VCaP (cell line): ENCODE results near the gene ATP1A4.
"Not testable (repeated sequence)": the region's sequence is repeated elsewhere in the genome, so short reads cannot be mapped to it uniquely, and the experiment has no call there.

Experiments
- H3K27ac ChIP-seq: fragments of 450-650 bp; 2 replicates; pipeline ENCODE4 v1.5.1; 2017
- TF ChIP-seq, protein P1 (sequence below): fragments of 450-650 bp; conservative IDR thresholded peaks from 2 replicates; pipeline ENCODE4 v1.5.1; 2017; ENCODE audit warnings: mild to moderate bottlenecking, moderate library complexity

The ATP1A4 gene

DNA sequence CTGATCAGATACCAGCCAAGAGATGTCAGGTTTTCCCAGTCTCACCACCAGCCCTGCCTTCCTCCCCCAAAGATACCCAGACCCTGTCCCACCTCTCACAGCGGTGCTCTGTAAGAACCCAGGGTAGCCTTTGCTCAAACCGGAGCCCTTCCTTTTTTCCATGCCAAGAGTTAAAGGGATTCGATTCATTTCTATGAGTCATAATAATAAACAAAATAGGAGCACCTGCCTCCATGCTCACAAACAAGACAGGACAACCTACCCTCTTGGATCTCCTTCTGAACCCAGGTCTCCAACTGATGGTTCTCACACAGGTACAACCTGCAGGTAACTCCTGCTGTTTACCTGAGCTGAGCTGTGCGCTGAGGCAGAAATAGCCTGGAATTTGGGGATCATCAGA lies 41.7 kb upstream of the ATP1A4 start:
- no peak overlapping the region for H3K27ac ChIP-seq
- TF ChIP-seq, protein P1, sequence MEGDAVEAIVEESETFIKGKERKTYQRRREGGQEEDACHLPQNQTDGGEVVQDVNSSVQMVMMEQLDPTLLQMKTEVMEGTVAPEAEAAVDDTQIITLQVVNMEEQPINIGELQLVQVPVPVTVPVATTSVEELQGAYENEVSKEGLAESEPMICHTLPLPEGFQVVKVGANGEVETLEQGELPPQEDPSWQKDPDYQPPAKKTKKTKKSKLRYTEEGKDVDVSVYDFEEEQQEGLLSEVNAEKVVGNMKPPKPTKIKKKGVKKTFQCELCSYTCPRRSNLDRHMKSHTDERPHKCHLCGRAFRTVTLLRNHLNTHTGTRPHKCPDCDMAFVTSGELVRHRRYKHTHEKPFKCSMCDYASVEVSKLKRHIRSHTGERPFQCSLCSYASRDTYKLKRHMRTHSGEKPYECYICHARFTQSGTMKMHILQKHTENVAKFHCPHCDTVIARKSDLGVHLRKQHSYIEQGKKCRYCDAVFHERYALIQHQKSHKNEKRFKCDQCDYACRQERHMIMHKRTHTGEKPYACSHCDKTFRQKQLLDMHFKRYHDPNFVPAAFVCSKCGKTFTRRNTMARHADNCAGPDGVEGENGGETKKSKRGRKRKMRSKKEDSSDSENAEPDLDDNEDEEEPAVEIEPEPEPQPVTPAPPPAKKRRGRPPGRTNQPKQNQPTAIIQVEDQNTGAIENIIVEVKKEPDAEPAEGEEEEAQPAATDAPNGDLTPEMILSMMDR: no peak

DNA sequence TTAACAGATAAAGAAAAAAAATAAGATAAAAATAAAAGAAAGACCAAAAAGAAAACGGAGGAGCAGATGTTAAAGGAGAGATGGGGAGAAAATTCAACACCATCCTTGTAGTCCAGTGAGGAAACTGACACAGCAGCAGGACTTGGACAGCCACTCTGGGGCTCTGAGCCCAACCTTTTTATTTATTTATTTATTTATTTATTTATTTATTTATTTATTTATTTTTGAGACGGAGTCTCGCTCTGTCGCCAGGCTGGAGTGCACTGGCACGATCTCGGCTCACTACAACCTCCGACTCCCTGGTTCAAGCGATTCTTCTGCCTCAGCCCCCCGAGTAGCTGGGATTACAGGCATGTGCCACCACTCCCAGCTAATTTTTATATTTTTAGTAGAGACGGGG lies 39.9 kb upstream of the ATP1A4 start:
- not testable (repeated sequence) for H3K27ac ChIP-seq

DNA sequence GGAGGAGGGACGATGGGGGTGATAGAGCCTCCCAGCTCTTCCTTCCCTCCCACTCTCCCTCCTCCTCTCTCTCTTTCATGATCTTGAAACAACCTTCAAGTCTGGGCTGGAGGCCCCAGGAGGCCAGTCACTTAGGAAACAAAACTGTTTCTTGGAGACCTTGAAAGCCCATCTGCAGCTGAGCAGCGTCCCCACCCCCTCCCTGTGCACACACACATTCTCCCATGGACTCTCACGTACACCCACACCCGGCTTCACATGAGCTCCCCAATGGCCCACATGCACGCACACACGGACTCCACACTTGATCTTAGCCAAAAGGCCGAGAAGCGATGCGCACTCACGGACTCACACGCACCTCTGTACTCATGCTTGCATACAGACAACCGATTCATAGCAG lies 39.0 kb upstream of the ATP1A4 start:
- H3K27ac ChIP-seq: no peak overlapping the region
- TF ChIP-seq, protein P1: no peak

DNA sequence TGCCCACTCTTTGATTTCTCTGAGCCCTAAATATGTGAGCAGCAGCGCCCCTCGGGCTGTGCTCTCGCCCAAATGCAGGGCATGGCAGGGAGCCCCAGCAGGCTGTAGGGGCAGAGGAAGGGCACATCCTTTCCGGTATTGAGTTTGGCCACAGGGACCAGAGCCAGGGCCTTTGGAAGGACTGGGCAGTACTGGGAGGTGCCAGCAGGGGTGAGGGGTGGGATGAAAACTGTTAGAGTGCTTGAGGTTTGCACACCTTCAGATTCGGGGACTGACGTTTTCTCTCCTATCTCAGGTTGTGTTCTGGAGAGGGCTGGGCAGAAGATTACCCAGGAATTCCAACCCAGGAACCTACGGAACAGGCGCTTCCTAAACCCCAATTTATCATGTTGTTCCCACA lies 38.0 kb upstream of the ATP1A4 start:
- TF ChIP-seq, protein P1: no peak
- H3K27ac ChIP-seq: no peak overlapping the region

DNA sequence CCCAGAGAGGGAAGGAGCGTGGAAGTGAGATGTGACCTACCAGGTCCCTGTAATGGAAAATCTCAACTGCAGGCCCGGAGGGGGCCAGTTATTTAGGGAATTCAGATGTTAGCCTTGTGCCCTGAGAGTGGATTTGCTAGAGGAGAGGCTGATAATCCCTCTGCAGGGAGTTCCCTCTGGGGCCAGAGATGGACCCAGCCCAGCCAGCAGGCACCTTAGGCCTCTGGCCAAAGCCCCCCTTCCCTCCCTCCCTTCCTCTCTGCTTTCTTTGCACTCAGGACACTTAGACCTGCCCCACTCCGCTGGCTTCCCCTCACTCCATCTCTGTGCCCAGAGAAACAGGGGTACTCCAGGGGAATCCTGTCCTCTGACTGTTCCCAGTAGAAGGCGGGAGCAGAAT lies 37.3 kb upstream of the ATP1A4 start:
- TF ChIP-seq, protein P1: no peak
- no peak overlapping the region for H3K27ac ChIP-seq

DNA sequence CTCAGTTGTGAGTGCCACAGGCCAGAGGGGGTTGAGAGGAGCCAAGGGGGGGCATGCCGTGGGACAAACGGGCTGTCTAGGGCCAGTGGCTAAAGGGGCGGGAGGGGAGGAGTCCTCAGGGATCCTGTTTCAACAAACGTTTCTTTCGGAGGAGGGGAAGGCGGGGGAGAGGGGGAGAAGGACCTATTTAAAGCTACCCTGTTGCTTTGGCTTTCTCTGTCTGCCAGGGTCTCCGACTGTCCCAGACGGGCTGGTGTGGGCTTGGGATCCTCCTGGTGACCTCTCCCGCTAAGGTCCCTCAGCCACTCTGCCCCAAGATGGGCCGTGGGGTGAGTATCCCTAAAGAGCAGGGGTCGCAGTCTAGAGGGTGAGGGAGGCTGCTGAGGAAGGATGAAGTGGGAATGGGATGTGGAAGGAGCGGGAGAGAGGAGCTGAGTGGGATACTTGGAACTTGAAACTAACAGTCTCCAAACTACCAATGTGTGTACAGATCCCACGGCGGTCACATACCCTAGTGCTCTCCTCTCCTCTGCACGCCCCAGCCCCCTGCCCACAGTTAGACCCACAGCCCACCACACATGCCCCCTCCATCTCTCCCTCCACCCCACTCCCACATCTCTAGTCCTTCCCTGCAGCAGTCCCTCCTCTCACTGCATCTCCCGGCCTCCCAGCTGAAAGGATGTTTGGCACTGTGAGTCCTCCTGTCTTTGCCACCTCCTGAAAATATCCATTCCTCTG lies 35.7 kb upstream of the ATP1A4 start, which contains the start of gene ATP1A2:
TSS of gene ATP1A2 (plus strand) at position 215 of the 738 bp plus-strand sequence. CDS start at position 318, 103 bp downstream.
- TF ChIP-seq, protein P1: no peak
- H3K27ac ChIP-seq: no peak within 1 kb of the TSS

DNA sequence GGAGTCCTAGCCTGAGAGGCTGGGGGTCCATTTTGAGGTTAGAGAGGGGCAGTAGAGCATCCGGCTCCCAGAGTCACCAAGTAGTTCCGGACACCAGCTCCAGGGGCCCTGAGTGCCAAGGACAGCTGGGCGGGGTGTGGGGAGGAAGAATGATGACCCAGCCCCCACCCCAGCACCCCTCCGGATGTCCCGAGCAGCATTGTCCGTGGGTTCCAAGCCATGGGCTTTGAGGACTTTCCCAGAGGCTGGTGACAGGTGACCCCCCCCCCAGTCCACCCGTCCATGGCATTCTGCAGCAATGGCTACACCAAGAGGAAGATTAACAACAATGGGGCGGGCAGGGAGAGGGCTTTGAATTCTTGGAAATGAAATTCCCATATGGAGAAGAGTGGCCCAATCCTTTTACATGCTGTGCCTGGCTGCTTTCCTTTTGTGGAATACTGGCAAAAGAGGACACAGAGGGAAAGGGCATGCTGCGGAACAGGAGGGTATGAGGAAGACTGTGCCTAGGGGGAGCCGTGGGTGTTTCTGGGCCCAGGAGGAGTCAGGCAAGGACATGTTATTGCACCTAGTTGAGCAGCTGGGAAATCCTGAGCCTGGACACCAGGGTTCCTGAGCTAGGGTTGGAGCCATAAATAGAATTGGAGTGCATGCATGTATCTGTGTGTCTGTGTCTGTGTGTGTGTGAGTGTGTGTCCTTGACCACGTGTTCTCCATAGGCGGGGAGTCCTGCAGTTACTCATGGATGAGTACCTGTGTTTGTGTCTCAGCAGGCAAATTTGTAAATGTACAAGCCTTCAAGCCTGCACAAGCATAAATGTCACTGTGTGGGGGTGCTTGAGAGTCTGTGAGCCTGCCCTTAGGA lies 34.9 kb upstream of the ATP1A4 start:
- TF ChIP-seq, protein P1: no peak
- H3K27ac ChIP-seq: no peak overlapping the region
